Vagina (tissue), 2 donors: ENCODE data around the gene KLF6. TPM values are rescaled to one million over a fixed set of nuclear protein-coding genes. Genes with fewer than 3 reads are reported as not detected.

Source experiments
- DNase-seq, 2 donors: peaks; one replicate each; pipeline ENCODE4 v3.0.0-alpha.2; 2017; ENCODE audit errors: extremely low spot score in 2 of 2
- H3K27ac ChIP-seq: fragments of 200-600 bp; sonication (generic); one replicate; pipeline ENCODE4 v1.5.1; 2019
- H3K27me3 ChIP-seq: fragments of 200-600 bp; sonication (generic); one replicate; pipeline ENCODE4 v1.5.1; 2019
- H3K36me3 ChIP-seq, 2 donors: fragments of 200-600 bp; sonication (generic); one replicate each; pipeline ENCODE4 v1.5.1; 2017 to 2019
- H3K4me1 ChIP-seq: fragments of 200-600 bp; sonication (generic); one replicate; pipeline ENCODE4 v1.5.1; 2019
- H3K4me3 ChIP-seq, 2 donors: fragments of 200-600 bp; sonication (generic); 1 replicate in 1 of 2; 2 replicates in 1 of 2; pipeline ENCODE4 v1.5.1; 2016 to 2019
- H3K9me3 ChIP-seq: fragments of 200-600 bp; sonication (generic); one replicate; pipeline ENCODE4 v1.5.1; 2019
- POLR2A ChIP-seq, 2 donors: fragments of 450-650 bp; IDR thresholded peaks; one replicate each; pipeline ENCODE4 v1.6.1; 2017; ENCODE audit warnings: antibody characterized with exemption in 2 of 2, mild to moderate bottlenecking in 2 of 2, moderate library complexity in 2 of 2
- POLR2AphosphoS5 ChIP-seq, 2 donors: sonication (generic); formaldehyde crosslinking; IDR thresholded peaks; one replicate each; pipeline ENCODE4 v1.9.0; 2017; ENCODE audit warnings: antibody characterized with exemption in 2 of 2, mild to moderate bottlenecking in 2 of 2, low read depth in 1 of 2; ENCODE audit not compliant: insufficient read depth in 1 of 2
- intact Hi-C: fragments of 100-400 bp; cut with DNase I; formaldehyde crosslinking; loops from one replicate; pipeline ENCODE4 v1.15.1; 2023
- total RNA-seq: library from RNA; depleted of rRNA; stranded (reverse); fragments of >200 nt; gene quantifications from one replicate; pipeline ENCODE4 v1.2.3, GENCODE V29; 2016
- TF ChIP-seq, protein P1 (sequence below), 3 experiments: fragments of 450-650 bp in 2 of 3; fragments of 200-600 bp in 1 of 3; sonication (generic) in 1 of 3; IDR thresholded peaks; one replicate each; pipeline ENCODE4 v1.5.1; 2017 to 2019; ENCODE audit warnings: antibody characterized with exemption in 3 of 3, mild to moderate bottlenecking in 2 of 3, moderate library complexity in 2 of 3

KLF6 gene
- total RNA-seq, 1 donor from 2014 or later = 145 TPM

DNA sequence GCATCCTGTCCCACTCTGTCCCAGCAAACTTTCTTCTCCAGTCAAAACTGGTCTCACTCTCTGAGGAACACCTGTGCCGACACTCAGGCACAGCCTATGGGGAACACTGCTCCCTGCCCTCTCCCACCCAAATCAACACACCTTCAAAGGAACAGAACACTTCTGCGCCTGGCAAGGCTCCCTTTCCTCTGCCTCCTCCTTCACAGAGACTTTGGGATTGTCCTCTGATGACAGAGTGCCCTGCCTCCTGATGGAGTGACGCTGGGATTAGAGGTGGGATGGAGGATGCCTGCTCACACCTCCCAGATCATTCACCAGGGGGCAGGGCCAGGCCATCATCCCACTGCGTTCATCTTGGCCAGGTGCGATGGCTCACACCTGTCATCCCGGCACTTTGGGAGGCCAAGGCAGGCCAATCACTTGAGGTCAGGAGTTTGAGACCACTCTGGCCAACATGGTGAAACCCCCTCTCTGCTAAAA is 26.5 kb downstream of the KLF6 start:
- peak in 1 of 2 donors; percentile 80 for DNase-seq
- peaks cover 22% of the 10 kb centered on the region for H3K4me1 ChIP-seq
- H3K27ac ChIP-seq = peak overlapping the region; percentile 40
- H3K27me3 ChIP-seq = no peaks in the 10 kb centered on the region
- H3K9me3 ChIP-seq = no peaks in the 10 kb centered on the region
- intact Hi-C loops = no loop called here
- H3K4me3 ChIP-seq = no peak overlapping the region
- TF ChIP-seq POLR2AphosphoS5 (IDR thresholded peaks at IDR 0.05; ENCODE audit: insufficient read depth in 1 of 2, low read depth in 1 of 2) (no peak), POLR2A (IDR thresholded peaks at IDR 0.05) (no peak)
- TF ChIP-seq, protein P1, sequence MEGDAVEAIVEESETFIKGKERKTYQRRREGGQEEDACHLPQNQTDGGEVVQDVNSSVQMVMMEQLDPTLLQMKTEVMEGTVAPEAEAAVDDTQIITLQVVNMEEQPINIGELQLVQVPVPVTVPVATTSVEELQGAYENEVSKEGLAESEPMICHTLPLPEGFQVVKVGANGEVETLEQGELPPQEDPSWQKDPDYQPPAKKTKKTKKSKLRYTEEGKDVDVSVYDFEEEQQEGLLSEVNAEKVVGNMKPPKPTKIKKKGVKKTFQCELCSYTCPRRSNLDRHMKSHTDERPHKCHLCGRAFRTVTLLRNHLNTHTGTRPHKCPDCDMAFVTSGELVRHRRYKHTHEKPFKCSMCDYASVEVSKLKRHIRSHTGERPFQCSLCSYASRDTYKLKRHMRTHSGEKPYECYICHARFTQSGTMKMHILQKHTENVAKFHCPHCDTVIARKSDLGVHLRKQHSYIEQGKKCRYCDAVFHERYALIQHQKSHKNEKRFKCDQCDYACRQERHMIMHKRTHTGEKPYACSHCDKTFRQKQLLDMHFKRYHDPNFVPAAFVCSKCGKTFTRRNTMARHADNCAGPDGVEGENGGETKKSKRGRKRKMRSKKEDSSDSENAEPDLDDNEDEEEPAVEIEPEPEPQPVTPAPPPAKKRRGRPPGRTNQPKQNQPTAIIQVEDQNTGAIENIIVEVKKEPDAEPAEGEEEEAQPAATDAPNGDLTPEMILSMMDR (IDR thresholded peaks at IDR 0.05) = no peak
- H3K36me3 ChIP-seq = no peaks in the 10 kb centered on the region

DNA sequence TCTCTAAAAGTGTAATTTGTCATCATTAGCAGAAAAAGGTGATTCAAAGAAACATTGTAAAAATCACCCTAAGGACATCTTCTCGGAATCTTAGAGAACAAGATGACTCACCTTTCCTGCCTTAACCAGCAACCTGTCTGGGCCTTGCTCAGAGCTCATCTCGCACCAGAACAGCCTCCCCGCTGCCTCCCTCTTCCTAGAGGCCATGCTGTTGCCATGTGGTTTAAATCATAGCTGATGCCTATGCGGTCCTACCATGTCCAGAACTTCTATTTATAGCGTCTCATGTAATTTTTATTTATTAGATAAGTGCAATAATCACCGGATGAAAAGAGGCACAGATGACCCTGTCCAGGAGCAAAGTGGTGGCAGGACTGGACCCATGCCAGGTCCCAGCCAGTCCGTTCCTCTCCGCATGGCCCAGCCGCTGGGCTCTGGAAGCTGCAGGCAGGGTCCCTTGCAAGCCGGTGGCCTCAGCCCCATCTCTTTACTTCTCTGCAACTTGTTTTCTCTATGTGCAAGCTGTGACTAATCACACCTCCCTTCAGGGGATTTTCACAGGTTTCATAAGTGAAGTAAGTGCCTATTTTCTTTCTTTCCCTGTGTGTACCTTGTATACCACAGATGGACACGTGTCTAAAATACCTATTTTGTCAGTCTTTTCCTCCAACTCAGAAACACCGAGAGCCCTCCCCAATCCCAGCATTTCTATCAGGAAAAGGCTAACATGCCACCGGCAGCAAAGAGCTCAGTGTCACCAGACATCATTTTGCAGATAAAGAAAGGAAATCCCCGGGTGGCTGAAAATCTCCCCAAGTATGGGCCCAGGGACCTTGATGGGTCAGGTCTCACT is 27.1 kb downstream of the KLF6 start:
- Histone ChIP-seq H3K4me3 (no peak overlapping the region), H3K27me3 (no peaks in the 10 kb centered on the region), H3K4me1 (peaks cover 16% of the 10 kb centered on the region), H3K36me3 (no peaks in the 10 kb centered on the region), H3K27ac (peak overlapping the region; percentile 40), H3K9me3 (no peaks in the 10 kb centered on the region)
- DNase-seq = peak in 1 of 2 donors; percentile 83
- intact Hi-C loops = no loop called here
- peak in 1 of 2 donors; percentile 62 for TF ChIP-seq POLR2AphosphoS5 (IDR thresholded peaks at IDR 0.05; ENCODE audit: insufficient read depth in 1 of 2, low read depth in 1 of 2)
- TF ChIP-seq, protein P1 (IDR thresholded peaks at IDR 0.05) = no peak

DNA sequence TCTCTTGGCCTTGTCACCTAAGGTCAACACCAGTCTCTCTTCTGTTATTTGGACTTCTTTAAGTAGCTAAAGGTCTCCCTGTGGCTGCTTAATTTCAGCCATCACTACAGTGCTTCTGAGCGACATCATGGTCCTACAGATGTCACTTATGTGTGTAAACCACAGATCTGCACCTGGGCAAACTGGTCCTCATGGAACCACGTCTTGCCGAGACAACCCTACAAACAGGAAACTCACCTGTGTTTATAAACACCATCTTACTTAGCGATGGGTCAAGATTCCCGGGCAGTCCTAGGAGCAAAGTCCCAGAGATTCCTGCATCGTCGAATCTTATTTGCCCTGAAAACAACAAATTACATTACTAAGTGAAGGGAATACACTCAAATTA is 27.8 kb downstream of the KLF6 start:
- Histone ChIP-seq H3K4me1 (peaks cover 13% of the 10 kb centered on the region), H3K36me3 (no peaks in the 10 kb centered on the region), H3K9me3 (no peaks in the 10 kb centered on the region), H3K4me3 (no peak overlapping the region), H3K27me3 (no peaks in the 10 kb centered on the region), H3K27ac (peak overlapping the region; percentile 23)
- TF ChIP-seq, protein P1 (IDR thresholded peaks at IDR 0.05) = no peak
- TF ChIP-seq POLR2AphosphoS5 (IDR thresholded peaks at IDR 0.05; ENCODE audit: insufficient read depth in 1 of 2, low read depth in 1 of 2) (no peak), POLR2A (IDR thresholded peaks at IDR 0.05) (no peak)
- intact Hi-C loops = no loop called here
- DNase-seq = peak in 1 of 2 donors; percentile 69

DNA sequence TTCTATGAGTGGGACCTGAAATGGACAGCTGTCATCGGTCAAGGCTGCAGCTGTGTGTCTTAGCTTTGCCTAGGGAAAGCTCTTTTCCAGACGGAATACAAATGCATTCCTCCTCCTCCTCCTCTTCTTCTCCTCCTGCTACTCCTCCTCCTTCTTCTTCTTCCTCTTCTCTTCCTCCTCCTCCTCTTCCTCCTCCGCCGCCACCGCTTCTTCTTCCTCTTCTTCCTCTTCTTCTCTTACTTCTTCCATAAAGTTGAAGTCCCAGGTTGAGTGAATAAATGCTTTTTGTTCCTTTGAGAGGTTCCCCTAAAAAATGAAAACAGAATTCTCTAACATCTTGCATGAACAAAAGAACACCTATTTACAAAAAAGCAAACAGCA is 28.7 kb downstream of the KLF6 start:
- TF ChIP-seq POLR2AphosphoS5 (IDR thresholded peaks at IDR 0.05; ENCODE audit: insufficient read depth in 1 of 2, low read depth in 1 of 2) = no peak
- no peak for TF ChIP-seq POLR2A (IDR thresholded peaks at IDR 0.05)
- TF ChIP-seq, protein P1 (IDR thresholded peaks at IDR 0.05) = no peak
- H3K4me1 ChIP-seq = peaks cover 13% of the 10 kb centered on the region
- no peak for DNase-seq
- no peaks in the 10 kb centered on the region for H3K36me3 ChIP-seq
- intact Hi-C loops = no loop called here
- no peak overlapping the region for H3K4me3 ChIP-seq
- no peaks in the 10 kb centered on the region for H3K9me3 ChIP-seq
- H3K27ac ChIP-seq = no peak overlapping the region
- H3K27me3 ChIP-seq = no peaks in the 10 kb centered on the region
